Hematopoietic multipotent progenitor cell (in vitro differentiated cells): ENCODE data around the gene TUBGCP3. TPM values are rescaled to one million over a fixed set of nuclear protein-coding genes. Genes with fewer than 3 reads are reported as not detected.

Experiments
- DNase-seq, 3 donors: peaks; one replicate each; pipeline ENCODE4 v3.0.0-alpha.2; 2011 to 2015; ENCODE audit warnings: low read depth in 2 of 3, low spot score in 2 of 3
- total RNA-seq: library from RNA; depleted of rRNA; stranded (reverse); fragments of >200 nt; gene quantifications from one replicate; pipeline ENCODE4 v1.2.3, GENCODE V29; 2012

TUBGCP3 gene
- total RNA-seq, 1 donor = 40.4 TPM

DNA sequence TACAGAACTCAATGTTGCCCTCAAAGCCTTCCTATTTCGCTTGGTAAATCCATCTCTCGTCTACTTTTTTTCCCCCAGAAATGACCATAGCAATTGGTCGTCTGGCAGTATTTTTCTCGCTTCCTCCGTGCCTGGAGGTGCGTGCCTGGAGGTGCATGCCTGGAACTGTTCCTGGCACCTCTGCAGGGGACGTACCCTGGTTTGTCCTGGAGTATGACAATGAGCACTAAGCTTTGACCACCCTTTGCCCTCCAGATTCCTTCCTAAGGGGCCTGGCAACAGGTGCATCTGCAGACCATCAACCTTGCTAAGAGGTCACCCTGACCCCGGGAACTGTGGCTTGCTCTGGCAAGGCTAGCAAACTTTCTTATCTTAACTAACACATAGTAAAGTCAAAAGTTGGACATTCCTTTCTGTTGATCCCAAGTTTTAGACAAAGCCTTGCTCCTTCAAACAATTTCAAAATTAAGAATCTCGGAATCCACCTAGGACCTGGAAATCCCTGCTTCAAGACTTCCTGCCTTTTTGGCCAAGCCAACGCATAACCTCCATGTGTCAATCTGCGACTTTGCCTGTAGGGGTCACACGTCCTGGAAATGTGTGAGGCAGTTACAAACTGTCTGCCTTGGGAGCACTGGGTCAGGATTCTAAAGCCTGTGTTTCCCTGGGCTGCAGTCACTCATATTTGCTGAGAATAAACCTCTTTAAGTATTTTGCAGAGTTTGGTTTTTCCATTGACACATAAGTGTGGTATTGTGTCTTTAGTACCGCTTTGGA lies 28.8 kb upstream of the TUBGCP3 start:
- DNase-seq = peak in 1 of 3 donors; percentile 38

DNA sequence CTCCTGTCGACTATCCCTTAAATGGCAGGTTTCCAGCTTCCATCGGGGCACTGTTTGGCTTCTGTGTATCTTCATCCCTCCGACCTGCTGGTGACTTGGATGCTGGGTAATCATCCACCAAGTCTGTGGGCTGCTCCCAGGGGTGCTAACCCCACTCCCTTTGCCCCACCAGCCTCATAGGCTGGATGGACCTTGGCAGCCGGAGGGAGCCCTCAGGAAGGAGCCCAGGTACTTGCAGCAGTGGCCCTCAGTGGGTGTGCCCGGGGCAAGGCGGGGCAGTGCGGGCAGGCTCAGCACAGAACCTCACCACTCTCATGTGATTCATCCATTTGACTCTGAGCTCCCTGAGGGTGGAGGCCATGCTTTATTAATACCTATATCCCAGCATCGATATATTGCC lies 27.4 kb upstream of the TUBGCP3 start:
- no peak for DNase-seq

GRCh38 chr13:112614835-112615234 lies 26.9 kb upstream of the TUBGCP3 start:
- no peak for DNase-seq

GRCh38 chr13:112608212-112608611 lies 20.3 kb upstream of the TUBGCP3 start:
- DNase-seq = no peak

DNA sequence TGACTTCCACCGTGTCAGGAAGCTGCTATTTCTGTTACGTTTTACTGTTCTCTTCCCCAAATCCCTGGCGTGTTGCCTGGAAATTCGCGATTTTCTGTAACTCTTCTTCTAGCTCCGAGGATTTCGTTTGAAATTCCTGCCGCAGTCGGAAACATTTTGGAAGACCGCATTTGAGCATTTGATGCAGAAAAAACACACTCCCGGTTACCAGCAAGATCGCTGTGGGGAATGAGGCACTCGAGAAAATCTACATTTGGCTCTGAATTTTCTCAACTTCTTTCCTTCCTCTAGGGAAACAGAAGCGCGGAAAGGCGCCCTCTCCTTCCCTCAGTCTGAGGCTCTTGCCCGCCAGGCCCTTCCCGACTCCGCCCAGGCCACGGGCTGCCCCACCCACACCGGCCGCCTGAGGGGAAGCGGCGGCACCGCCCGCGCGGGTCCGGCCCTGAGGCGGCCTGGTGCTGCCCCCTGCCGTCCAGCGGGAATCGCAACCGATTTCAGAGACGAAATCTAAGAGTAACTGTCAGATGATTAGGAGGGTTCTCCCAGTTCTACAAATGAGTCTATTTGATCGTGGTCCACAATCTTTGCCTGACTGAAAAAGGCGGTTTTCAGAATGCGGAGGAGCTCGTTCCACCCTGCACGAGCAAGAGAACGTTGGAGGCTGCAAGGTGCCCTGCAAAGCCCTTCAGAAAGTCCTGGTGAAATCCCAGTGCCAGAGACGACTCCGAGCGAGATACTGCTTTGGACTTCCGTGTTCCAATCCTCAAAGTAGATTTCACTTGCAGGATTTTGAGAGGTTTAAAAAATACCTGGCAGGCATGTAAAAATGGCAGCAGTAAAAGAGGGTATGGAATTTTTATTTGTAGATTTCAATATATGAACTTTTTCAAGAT lies 18.4 kb upstream of the TUBGCP3 start:
- DNase-seq = peak; percentile 50 to 85 (median 84)

GRCh38 chr13:112605531-112605990 lies 17.6 kb upstream of the TUBGCP3 start:
- no peak for DNase-seq

DNA sequence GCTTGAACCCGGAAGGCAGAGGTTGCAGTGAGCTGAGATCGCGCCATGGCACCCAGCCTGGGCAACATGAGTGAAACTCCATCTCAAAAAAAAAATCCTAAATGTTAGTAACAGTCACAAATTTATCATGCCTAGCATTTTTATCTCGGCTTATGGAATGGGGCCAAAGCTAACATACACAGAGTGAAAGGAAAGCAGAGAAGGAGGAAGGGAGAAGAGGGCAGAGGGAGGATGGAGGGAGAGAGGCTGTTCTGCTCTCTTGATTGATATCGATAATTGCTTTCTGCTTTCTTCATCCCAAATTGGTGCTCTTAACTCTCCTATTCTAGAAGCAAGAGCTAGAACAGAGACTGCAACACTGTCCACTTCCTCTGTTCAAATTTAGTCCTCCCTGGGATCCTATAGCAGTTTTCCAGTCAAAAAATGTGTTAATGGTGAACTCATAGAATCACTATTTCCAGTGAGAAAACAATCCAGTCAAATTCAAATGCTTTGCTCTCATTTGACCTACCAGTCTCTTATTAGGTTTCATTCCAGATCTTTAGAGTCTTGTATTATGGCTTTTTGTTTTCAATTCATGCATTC lies 15.8 kb upstream of the TUBGCP3 start:
- DNase-seq = no peak

DNA sequence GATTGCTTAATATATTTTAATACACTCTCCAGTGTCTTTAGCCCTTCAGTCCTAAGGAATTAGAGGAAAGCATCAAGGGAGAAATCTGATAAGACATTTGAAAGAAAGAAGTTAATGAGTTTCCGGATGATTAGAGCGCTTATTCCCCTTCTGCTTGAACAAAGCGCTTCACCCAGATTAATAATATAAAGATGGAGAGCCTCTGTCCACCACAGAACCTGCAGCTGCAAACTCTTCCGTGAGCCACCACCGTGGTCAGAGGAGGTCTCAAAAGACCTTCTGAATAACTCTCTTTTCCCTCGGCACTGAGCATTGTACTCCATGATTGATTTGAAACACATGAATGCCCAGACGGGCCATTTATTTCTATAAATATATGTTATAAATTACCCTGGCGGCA lies 14.2 kb upstream of the TUBGCP3 start:
- no peak for DNase-seq

DNA sequence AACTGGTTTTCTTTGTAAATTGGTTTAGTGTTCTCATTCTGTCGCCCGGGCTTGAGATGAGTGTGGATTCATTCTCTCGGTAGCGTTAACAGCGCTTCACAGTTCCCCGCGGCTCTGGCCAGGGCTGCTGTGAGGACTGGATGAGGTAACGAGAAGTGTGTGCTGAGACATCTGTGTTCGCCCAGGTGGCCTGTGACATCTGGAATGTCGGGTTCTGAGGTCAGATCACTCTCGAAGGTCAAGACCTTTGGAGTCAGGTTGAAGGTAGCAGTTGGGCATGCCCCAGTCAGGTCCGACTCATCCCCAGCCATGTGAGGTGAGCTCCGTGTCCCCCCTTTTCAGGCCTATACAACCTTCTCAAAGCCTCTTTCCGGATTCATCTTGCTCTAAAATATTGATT lies 13.4 kb upstream of the TUBGCP3 start:
- DNase-seq = no peak

- DNase-seq = no peak
These were observed 8.3 kb upstream of the TUBGCP3 start for GRCh38 chr13:112596235-112596634.

DNA sequence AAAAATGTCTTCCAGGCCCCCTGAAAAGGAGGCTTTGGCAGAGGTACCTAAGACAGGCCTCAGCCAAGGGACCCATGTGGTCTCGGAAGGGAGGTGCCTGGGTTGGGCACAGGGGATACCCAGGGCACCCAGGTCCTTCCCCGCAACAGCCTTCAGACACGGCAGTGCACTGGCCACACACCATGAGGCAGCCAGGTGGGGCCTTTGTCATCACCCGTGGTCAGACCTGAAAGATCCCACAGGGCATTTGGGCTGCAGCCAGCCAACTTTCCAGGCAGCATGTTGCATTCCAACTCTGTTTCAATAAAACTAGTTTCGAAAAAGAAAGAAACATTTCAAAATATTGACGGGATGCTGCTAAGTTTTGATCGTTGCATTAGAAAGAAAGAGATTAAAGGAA lies 4.7 kb upstream of the TUBGCP3 start:
- no peak for DNase-seq

DNA sequence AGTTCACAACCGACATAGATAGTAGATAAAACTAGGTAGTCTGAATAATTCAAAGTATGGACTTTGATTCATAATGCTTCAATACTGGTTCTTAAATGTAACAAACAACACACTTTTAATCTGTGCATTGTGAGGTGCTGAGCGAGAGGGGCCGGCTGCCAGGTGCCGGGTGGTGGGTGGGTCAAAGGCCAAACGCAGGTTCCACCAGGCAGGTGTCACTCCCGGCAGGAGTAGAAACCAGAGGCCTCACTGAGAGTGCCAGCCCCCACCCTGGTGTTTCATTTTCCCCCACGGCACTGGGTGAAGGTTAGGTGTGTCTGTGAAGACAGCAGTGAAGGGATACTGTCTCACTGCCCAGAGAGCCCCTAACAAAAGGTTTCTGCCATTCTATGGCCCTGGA lies 4.2 kb upstream of the TUBGCP3 start:
- DNase-seq = no peak

GRCh38 chr13:112588490-112589297 lies 741 bp upstream of the TUBGCP3 start:
- DNase-seq = no peak

DNA sequence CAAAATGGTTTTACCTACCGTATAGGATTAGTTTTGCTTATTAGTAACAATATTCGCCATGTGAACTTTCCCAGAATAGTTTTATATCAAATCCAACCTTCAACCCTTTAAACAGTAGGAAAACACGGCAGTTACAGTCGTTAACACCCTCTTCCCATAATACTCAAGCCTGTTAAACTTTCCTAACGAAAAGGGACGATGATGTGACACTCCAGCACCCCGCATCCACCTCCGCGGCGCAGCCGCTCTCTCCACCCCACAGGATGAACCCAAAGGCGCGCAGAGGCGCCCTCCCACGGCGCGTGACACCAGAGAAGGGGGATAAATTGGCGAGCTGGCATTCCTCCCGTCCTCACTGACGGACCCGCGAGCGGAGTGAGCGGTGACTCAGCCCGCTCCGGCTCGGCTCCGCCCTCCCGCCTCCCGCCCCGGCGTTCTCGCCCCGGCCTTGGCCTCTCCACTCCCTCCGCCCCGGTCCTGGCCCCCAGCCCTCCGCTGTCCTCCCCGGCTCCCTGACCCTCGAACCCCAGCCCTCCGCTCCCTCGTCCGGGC lies 665 bp downstream of the TUBGCP3 start:
- peak; percentile 19 to 90 (median 84) for DNase-seq

GRCh38 chr13:112586334-112586960 lies 1.5 kb downstream of the TUBGCP3 start:
- no peak for DNase-seq

GRCh38 chr13:112583592-112584277 lies 4.2 kb downstream of the TUBGCP3 start:
- peak in 2 of 3 donors; percentile 84 to 94 for DNase-seq

DNA sequence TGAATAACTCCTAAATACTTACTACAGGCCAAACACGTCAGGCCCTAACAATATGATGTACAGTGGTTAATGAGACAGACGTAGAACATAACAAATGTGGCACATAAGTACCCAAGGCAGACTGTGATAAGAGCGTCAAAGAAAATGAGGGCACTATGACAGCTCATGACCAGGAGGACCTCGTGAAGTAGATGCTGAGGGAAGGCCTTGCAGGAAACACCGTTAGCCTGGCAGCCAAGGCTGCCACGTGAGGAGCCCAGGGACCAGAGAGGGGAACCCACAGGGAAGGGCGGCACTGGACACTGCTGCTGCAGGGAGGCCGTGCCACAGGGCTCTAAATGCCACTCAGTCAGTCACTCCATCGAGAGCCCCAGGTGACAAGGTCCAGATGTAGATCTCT lies 5.7 kb downstream of the TUBGCP3 start:
- peak in 1 of 3 donors; percentile 26 for DNase-seq

DNA sequence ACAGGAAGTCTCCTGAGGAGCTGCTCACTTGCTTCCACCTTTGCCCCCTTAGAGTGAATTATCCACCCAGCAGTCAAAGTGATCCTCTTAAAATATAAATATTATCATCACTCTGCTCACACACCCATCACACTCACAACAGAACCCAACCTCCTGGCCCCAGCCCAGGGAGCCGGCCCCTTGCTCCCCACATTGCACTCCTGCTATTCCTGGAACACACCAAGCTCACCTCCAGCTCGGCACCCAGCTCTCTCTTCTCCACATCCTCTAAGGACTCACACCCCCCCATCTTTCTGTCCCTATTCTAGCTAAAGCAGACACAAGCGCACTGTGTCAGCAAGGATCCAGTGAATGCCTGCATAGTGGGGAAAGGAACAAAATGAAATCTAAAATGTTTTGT lies 7.0 kb downstream of the TUBGCP3 start:
- no peak for DNase-seq

DNA sequence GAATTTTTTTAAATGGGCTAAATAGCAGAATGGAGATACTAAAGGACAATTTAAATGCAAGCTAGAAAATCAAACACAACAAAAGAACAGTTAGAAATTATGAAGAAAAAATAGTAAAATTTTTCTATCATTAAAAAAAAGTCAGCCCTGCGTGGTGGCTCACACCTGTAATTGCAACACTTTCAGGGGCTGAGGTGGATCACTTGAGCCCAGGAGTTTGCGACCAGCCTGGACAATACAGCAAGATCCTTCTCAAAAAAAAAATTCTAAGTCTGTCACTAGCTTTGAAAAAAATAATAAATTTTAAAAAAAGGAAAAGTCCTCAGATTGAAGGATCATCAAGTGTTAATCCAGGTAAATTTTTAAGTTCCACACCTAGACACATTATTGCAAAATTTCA lies 7.7 kb downstream of the TUBGCP3 start:
- DNase-seq = no peak
